Testis (tissue), 2 donors: ENCODE measurements around the gene NLE1.

Source experiments
- CTCF ChIP-seq, 3 experiments: fragments of 450-650 bp in 2 of 3; fragments of 200-600 bp in 1 of 3; sonication (generic) in 1 of 3; IDR thresholded peaks; one replicate each; pipeline ENCODE4 v1.5.1; 2016 to 2019; ENCODE audit warnings: antibody characterized with exemption in 3 of 3, mild to moderate bottlenecking in 2 of 3, moderate library complexity in 1 of 3
- POLR2A ChIP-seq: fragments of 450-650 bp; IDR thresholded peaks from one replicate; pipeline ENCODE4 v1.6.1; 2017; ENCODE audit warnings: antibody characterized with exemption, mild to moderate bottlenecking, moderate library complexity

- TF ChIP-seq CTCF (IDR thresholded peaks at IDR 0.05): no peak
- TF ChIP-seq POLR2A: no peak
These were observed 20.7 kb upstream of the NLE1 start for GRCh38 chr17:35162755-35163154.
